Cerebellar cortex (tissue), 1 donor: ENCODE measurements around the gene TMC8.
"Not testable (repeated sequence)": the region's sequence is repeated elsewhere in the genome, so short reads cannot be mapped to it uniquely, and the experiment has no call there.

ENCODE experiments used
- DNase-seq: peaks from one replicate; pipeline ENCODE4 v3.0.0-alpha.2; 2015; ENCODE audit warnings: low spot score

Gene TMC8

GRCh38 chr17:78154903-78155811 lies 24.6 kb downstream of the TMC8 start:
- DNase-seq: no peak

- DNase-seq: no peak
Measured at GRCh38 chr17:78159575-78160158, 29.1 kb downstream of the TMC8 start.

GRCh38 chr17:78163881-78164747 lies 33.5 kb downstream of the TMC8 start:
- DNase-seq: peak; percentile 33

- DNase-seq: no peak
Measured at GRCh38 chr17:78164748-78165607, 34.4 kb downstream of the TMC8 start.

- no peak for DNase-seq
Measured at GRCh38 chr17:78166416-78166815, 35.8 kb downstream of the TMC8 start.

- DNase-seq: peak; percentile 69
Measured at GRCh38 chr17:78168242-78168902, 37.8 kb downstream of the TMC8 start, which contains the start of gene SYNGR2. Gene SYNGR2 (plus strand): TSS chr17:78168581. CDS start chr17:78168617, 36 bp downstream.

- DNase-seq: peak; percentile 73
Measured at GRCh38 chr17:78168903-78169793, 38.6 kb downstream of the TMC8 start.

GRCh38 chr17:78170692-78171590 lies 40.4 kb downstream of the TMC8 start:
- no peak for DNase-seq

GRCh38 chr17:78171591-78172248 lies 41.1 kb downstream of the TMC8 start:
- not testable (repeated sequence) for DNase-seq

- DNase-seq: peak; percentile 50
Measured at GRCh38 chr17:78172249-78173051, 41.9 kb downstream of the TMC8 start.

GRCh38 chr17:78173097-78173715 lies 42.6 kb downstream of the TMC8 start:
- no peak for DNase-seq

GRCh38 chr17:78174346-78174869 lies 43.8 kb downstream of the TMC8 start:
- DNase-seq: peak; percentile 94

GRCh38 chr17:78174870-78175642 lies 44.5 kb downstream of the TMC8 start:
- peak; percentile 95 for DNase-seq

- DNase-seq: no peak
Measured at GRCh38 chr17:78175643-78175981, 45.0 kb downstream of the TMC8 start.

- DNase-seq: peak; percentile 47
Measured at GRCh38 chr17:78176548-78177025, 46.0 kb downstream of the TMC8 start.

- DNase-seq: no peak
Measured at GRCh38 chr17:78179372-78179771, 48.8 kb downstream of the TMC8 start.
